GM12891 (cell line): ENCODE data around the gene WDR45B.

ENCODE experiments used
- PAX5 ChIP-seq: IDR thresholded peaks from 2 replicates; pipeline ENCODE4 v1.6.1; 2011; ENCODE audit warnings: low read length, moderate library complexity, mild to moderate bottlenecking; ENCODE audit not compliant: insufficient read depth, severe bottlenecking
- POLR2A ChIP-seq: IDR thresholded peaks from 2 replicates; pipeline ENCODE4 v1.6.1; 2011; ENCODE audit warnings: low read depth, low read length, control low read depth
- POLR2AphosphoS5 ChIP-seq: IDR thresholded peaks from 2 replicates; pipeline ENCODE4 v1.6.1; 2011; ENCODE audit warnings: low read depth, low read length, control low read depth
- SPI1 ChIP-seq: IDR thresholded peaks from 2 replicates; pipeline ENCODE4 v1.6.1; 2011; ENCODE audit warnings: low read depth, low read length, control low read depth
- TAF1 ChIP-seq: IDR thresholded peaks from 2 replicates; pipeline ENCODE4 v1.6.1; 2011; ENCODE audit warnings: low read depth, low read length, control low read depth

- TF ChIP-seq POLR2AphosphoS5 (no peak), POLR2A (no peak), TAF1 (no peak), SPI1 (no peak), PAX5 (no peak)
Measured at GRCh38 chr17:82677353-82677925, 29.2 kb upstream of the WDR45B start.
